Karpas-422 (cell line): Measurements from ENCODE around the gene KMT2C. TPM values are rescaled to one million over a fixed set of nuclear protein-coding genes. Genes with fewer than 3 reads are reported as not detected.

Experiments
- DNase-seq: peaks from one replicate; pipeline ENCODE4 v3.0.0-alpha.2; 2015
- H2AFZ ChIP-seq: fragments of 200-600 bp; sonication (generic); 2 replicates; pipeline ENCODE4 v1.6.1; 2014; ENCODE audit warnings: antibody characterized with exemption, low read length, mixed read lengths
- H3K27ac ChIP-seq: fragments of 200-600 bp; sonication (generic); 2 replicates; pipeline ENCODE4 v1.5.1; 2014; ENCODE audit warnings: mild to moderate bottlenecking, low read length, moderate library complexity
- H3K27me3 ChIP-seq: fragments of 200-600 bp; sonication (generic); 2 replicates; pipeline ENCODE4 v1.6.1; 2014; ENCODE audit warnings: low read length, mixed read lengths
- H3K36me3 ChIP-seq: fragments of 200-600 bp; sonication (generic); 2 replicates; pipeline ENCODE4 v1.6.1; 2014; ENCODE audit warnings: low read length, mixed read lengths; ENCODE audit not compliant: insufficient read depth
- H3K4me1 ChIP-seq: fragments of 200-600 bp; sonication (generic); 2 replicates; pipeline ENCODE4 v1.6.1; 2014; ENCODE audit warnings: mild to moderate bottlenecking, low read length, mixed read lengths
- H3K4me2 ChIP-seq: fragments of 200-600 bp; sonication (generic); 2 replicates; pipeline ENCODE4 v1.6.1; 2014; ENCODE audit warnings: low read length, low read depth, mild to moderate bottlenecking; ENCODE audit not compliant: poor library complexity, severe bottlenecking
- H3K4me3 ChIP-seq: fragments of 200-600 bp; sonication (generic); 2 replicates; pipeline ENCODE4 v1.5.1; 2014; ENCODE audit warnings: mild to moderate bottlenecking, antibody characterized with exemption, low read length, mixed read lengths
- H3K79me2 ChIP-seq: fragments of 200-600 bp; sonication (generic); 2 replicates; pipeline ENCODE4 v1.6.1; 2014; ENCODE audit warnings: mild to moderate bottlenecking, low read length, mixed read lengths
- H3K9ac ChIP-seq: fragments of 200-600 bp; sonication (generic); 2 replicates; pipeline ENCODE4 v1.6.0; 2014; ENCODE audit warnings: low read length
- H3K9me2 ChIP-seq: fragments of 200-600 bp; sonication (generic), shearing (Covaris generic); replicated peaks from 2 replicates; pipeline ENCODE4 v1.6.0; 2014; ENCODE audit warnings: mild to moderate bottlenecking, low read length, moderate library complexity; ENCODE audit not compliant: insufficient read depth
- H3K9me3 ChIP-seq: fragments of 300-700, 200-600 bp; sonication (generic); 2 replicates; pipeline ENCODE4 v1.6.1; 2014; ENCODE audit warnings: low read length, mixed read lengths
- H4K20me1 ChIP-seq: fragments of 200-600 bp; sonication (generic); 2 replicates; pipeline ENCODE4 v1.6.1; 2014; ENCODE audit warnings: mild to moderate bottlenecking, antibody characterized with exemption, low read length, low read depth; ENCODE audit not compliant: insufficient read depth
- total RNA-seq: library from RNA; depleted of rRNA; stranded (reverse); fragments of >200 nt; shearing (Covaris generic); gene quantifications from 2 replicates; pipeline ENCODE4 v1.2.3, GENCODE V29; 2014; ENCODE audit warnings: low replicate concordance

The KMT2C gene
- total RNA-seq, 1 experiment from 2014 or later: 70.7 TPM

DNA sequence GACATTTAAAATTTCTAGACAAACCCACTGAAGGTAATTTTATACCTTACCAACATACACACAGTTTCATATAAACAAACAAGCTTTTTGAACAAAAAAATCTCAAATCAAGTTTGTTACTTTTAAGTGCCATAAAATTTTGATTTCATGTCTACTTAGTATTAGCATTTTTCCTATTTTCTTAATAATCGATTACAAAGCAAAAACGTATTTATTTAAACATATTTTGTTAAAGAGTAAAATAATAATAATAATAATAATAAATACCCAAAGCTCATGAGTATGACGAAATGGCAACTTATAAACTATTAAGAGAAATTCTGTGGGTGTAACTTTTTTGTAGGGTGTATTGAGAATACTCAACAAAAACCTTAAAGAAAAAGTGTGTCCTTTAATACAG lies 232.7 kb downstream of the KMT2C start:
- peaks cover 46% of the 10 kb centered on the region for H3K36me3 ChIP-seq
- no peak overlapping the region for H2AFZ ChIP-seq

DNA sequence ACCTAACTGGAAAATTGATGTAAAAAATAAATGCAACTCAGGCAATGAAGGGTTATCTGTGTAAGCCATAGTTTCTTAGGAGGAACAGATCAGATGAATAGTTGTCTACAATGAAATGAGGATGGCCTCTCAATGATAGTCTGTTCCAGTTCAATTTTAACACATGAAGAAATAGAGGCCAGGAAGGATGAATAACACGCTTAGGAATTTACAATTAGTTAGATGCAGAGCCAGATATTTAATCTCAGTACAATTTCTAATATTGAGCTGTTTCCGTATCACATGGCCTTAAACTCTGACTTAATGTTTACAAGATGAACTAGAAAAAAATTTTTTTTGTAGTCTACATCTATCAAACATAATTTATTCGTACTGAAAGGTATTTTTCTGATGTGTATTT lies 233.7 kb downstream of the KMT2C start:
- no peak overlapping the region for H3K4me2 ChIP-seq

More for the DNA sequence above, 232.7 kb downstream of the KMT2C start:
- H3K9ac ChIP-seq: no peak overlapping the region
- H3K9me2 ChIP-seq: no peaks in the 10 kb centered on the region
- 0 out of 2 replicates have a peak, but pooled peaks cover 3% of the 10 kb centered on the region for H3K79me2 ChIP-seq
- H3K27me3 ChIP-seq: no peaks in the 10 kb centered on the region
- H3K9me3 ChIP-seq: no peaks in the 10 kb centered on the region
- no peak overlapping the region for H3K27ac ChIP-seq
- no peaks in the 10 kb centered on the region for H4K20me1 ChIP-seq
- no peaks in the 10 kb centered on the region for H3K4me1 ChIP-seq
- no peak overlapping the region for H3K4me3 ChIP-seq
- H3K4me2 ChIP-seq: no peak overlapping the region
- DNase-seq: no peak

DNA sequence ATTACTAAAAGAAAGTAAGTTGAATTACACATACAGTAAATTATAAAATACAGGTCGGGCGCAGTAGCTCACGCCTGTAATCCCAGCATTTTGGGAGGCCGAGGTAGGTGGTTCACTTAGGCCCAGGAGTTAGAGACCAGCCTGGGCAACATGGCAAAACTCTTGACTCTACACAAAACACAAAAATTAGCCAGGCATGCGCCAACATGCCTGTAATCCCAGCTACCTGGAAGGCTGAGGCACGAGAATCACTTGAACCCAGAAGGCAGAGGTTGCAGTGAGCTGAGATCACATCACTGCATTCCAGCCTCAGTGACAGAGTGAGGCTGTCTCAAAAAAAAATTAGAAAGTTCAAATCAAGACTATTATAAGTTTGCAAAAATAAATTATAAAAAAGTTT lies 235.4 kb downstream of the KMT2C start:
- Histone ChIP-seq H3K4me1 (no peaks in the 10 kb centered on the region), H4K20me1 (no peaks in the 10 kb centered on the region), H3K27me3 (no peaks in the 10 kb centered on the region), H3K9me3 (no peaks in the 10 kb centered on the region), H3K4me2 (no peak overlapping the region), H3K4me3 (no peak overlapping the region), H3K79me2 (0 out of 2 replicates have a peak, but pooled peaks cover 3% of the 10 kb centered on the region), H3K9me2 (no peaks in the 10 kb centered on the region), H3K36me3 (peaks cover 63% of the 10 kb centered on the region), H2AFZ (no peak overlapping the region), H3K27ac (no peak overlapping the region), H3K9ac (no peak overlapping the region)
- no peak for DNase-seq

More for the DNA sequence above, 233.7 kb downstream of the KMT2C start:
- no peaks in the 10 kb centered on the region for H3K4me1 ChIP-seq
- H2AFZ ChIP-seq: no peak overlapping the region
- no peak overlapping the region for H3K9ac ChIP-seq
- no peak for DNase-seq
- no peaks in the 10 kb centered on the region for H3K9me2 ChIP-seq
- H3K27me3 ChIP-seq: no peaks in the 10 kb centered on the region
- no peaks in the 10 kb centered on the region for H3K9me3 ChIP-seq
- H3K36me3 ChIP-seq: peaks cover 54% of the 10 kb centered on the region
- no peak overlapping the region for H3K27ac ChIP-seq
- H3K4me3 ChIP-seq: no peak overlapping the region
- H3K79me2 ChIP-seq: 0 out of 2 replicates have a peak, but pooled peaks cover 3% of the 10 kb centered on the region
- no peaks in the 10 kb centered on the region for H4K20me1 ChIP-seq

- H4K20me1 ChIP-seq: no peaks in the 10 kb centered on the region
- no peaks in the 10 kb centered on the region for H3K27me3 ChIP-seq
- peaks cover 67% of the 10 kb centered on the region for H3K36me3 ChIP-seq
- H3K9ac ChIP-seq: no peak overlapping the region
- no peak overlapping the region for H3K4me2 ChIP-seq
- no peak overlapping the region for H2AFZ ChIP-seq
- H3K27ac ChIP-seq: no peak overlapping the region
- no peaks in the 10 kb centered on the region for H3K4me1 ChIP-seq
- no peaks in the 10 kb centered on the region for H3K9me3 ChIP-seq
- no peaks in the 10 kb centered on the region for H3K9me2 ChIP-seq
- DNase-seq: no peak
- no peak overlapping the region for H3K4me3 ChIP-seq
- H3K79me2 ChIP-seq: peaks cover 6% of the 10 kb centered on the region; the same call in 1 of the 2 replicates
These were observed 239.4 kb downstream of the KMT2C start for GRCh38 chr7:152196391-152196790.

GRCh38 chr7:152193880-152194279 lies 241.9 kb downstream of the KMT2C start:
- no peak overlapping the region for H3K9ac ChIP-seq
- H3K79me2 ChIP-seq: peaks cover 19% of the 10 kb centered on the region; the same call in 1 of the 2 replicates
- H2AFZ ChIP-seq: no peak overlapping the region
- no peaks in the 10 kb centered on the region for H4K20me1 ChIP-seq
- H3K4me2 ChIP-seq: no peak overlapping the region
- no peak overlapping the region for H3K27ac ChIP-seq
- H3K9me3 ChIP-seq: no peaks in the 10 kb centered on the region
- peaks cover 18% of the 10 kb centered on the region for H3K4me1 ChIP-seq
- DNase-seq: no peak
- peaks cover 67% of the 10 kb centered on the region for H3K36me3 ChIP-seq
- no peak overlapping the region for H3K4me3 ChIP-seq
- H3K9me2 ChIP-seq: no peaks in the 10 kb centered on the region
- H3K27me3 ChIP-seq: no peaks in the 10 kb centered on the region

- H3K9me3 ChIP-seq: no peaks in the 10 kb centered on the region
- H3K27me3 ChIP-seq: no peaks in the 10 kb centered on the region
- H2AFZ ChIP-seq: no peak overlapping the region
- peaks cover 66% of the 10 kb centered on the region for H3K36me3 ChIP-seq
- H3K79me2 ChIP-seq: peaks cover 21% of the 10 kb centered on the region; the same call in 1 of the 2 replicates
- no peaks in the 10 kb centered on the region for H4K20me1 ChIP-seq
- no peak overlapping the region for H3K4me3 ChIP-seq
- H3K4me2 ChIP-seq: no peak overlapping the region
- H3K9ac ChIP-seq: no peak overlapping the region
- no peaks in the 10 kb centered on the region for H3K9me2 ChIP-seq
- no peak for DNase-seq
- peaks cover 18% of the 10 kb centered on the region for H3K4me1 ChIP-seq
- no peak overlapping the region for H3K27ac ChIP-seq
These were observed 246.7 kb downstream of the KMT2C start for GRCh38 chr7:152189061-152189460.

DNA sequence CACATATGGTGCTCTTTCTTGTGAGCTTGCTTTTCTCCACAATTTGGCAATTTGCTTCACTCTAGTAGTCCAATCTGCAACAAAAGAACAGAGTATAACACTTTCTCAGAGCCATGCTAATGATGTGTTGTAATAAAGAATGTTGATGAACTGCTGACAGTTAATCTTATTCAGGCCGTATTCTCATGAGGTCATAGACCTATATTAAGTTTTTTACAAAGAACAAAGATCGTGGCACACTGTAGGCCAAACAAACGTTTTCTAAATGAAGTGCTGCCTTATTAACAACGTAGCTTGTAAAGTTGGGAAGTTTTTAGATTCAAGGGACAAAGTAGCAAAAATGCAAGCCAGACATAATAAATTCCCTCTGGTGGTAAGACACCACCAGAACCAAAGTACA lies 250.2 kb downstream of the KMT2C start:
- Histone ChIP-seq H3K9me3 (no peaks in the 10 kb centered on the region), H3K4me2 (no peak overlapping the region), H3K9ac (no peak overlapping the region), H3K4me1 (peaks cover 15% of the 10 kb centered on the region), H3K27ac (no peak overlapping the region), H4K20me1 (no peaks in the 10 kb centered on the region), H3K79me2 (peaks cover 21% of the 10 kb centered on the region), H2AFZ (no peak overlapping the region), H3K4me3 (no peak overlapping the region), H3K36me3 (peaks cover 72% of the 10 kb centered on the region), H3K27me3 (no peaks in the 10 kb centered on the region), H3K9me2 (no peaks in the 10 kb centered on the region)
- no peak for DNase-seq

DNA sequence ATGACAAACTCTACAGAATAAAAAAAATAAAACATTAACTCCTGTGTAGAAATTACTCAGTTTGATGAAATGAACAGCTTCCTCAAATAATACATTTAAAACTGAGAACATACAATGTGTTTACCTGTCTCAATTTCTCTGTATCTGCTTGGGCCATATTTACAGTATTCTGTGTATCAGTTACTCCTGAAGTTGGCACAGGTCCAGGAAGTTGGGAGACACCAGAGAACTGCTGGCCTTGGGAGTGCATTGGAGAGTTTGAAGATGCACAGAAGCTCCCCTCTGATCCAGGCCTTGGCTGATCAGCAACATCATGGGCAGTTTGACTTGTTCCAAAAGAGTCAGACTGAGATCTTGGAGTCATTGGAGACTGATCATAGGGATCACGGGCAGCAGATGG lies 255.2 kb downstream of the KMT2C start:
- Histone ChIP-seq H3K27me3 (no peaks in the 10 kb centered on the region), H3K9ac (no peak overlapping the region), H4K20me1 (no peaks in the 10 kb centered on the region), H3K4me3 (no peak overlapping the region), H3K4me1 (no peaks in the 10 kb centered on the region), H3K79me2 (peaks cover 13% of the 10 kb centered on the region; the same call in 1 of the 2 replicates), H3K4me2 (no peak overlapping the region), H3K9me3 (no peaks in the 10 kb centered on the region), H3K36me3 (peaks cover 69% of the 10 kb centered on the region), H2AFZ (no peak overlapping the region), H3K9me2 (no peaks in the 10 kb centered on the region), H3K27ac (no peak overlapping the region)
- DNase-seq: no peak
